Measurements from ENCODE around the gene GARNL3.

- TF ChIP-seq MAFK (conservative IDR thresholded peaks at IDR 0.05 in 1 of 2, IDR thresholded peaks at IDR 0.05 in 1 of 2; ENCODE audit: low read length in 2 of 2) (no peak), HHEX (CRISPR knock-in tag; IDR thresholded peaks at IDR 0.05) (no peak), ZNF709 (CRISPR knock-in tag; IDR thresholded peaks at IDR 0.05) (no peak), ZNF225 (CRISPR knock-in tag; IDR thresholded peaks at IDR 0.05) (no peak), ETV6 (CRISPR knock-in tag; conservative IDR thresholded peaks at IDR 0.05) (no peak), EED (CRISPR knock-in tag; IDR thresholded peaks at IDR 0.05) (no peak), USF2 (IDR thresholded peaks at IDR 0.05; ENCODE audit: low read depth, low read length) (no peak), USF2 (CRISPR knock-in tag; IDR thresholded peaks at IDR 0.05; ENCODE audit: borderline replicate concordance) (no peak), ELK4 (CRISPR knock-in tag; IDR thresholded peaks at IDR 0.05; ENCODE audit: borderline replicate concordance) (no peak), CTCF (CRISPR knock-in tag; IDR thresholded peaks at IDR 0.05) (no peak)
- TF ChIP-seq, protein P1, sequence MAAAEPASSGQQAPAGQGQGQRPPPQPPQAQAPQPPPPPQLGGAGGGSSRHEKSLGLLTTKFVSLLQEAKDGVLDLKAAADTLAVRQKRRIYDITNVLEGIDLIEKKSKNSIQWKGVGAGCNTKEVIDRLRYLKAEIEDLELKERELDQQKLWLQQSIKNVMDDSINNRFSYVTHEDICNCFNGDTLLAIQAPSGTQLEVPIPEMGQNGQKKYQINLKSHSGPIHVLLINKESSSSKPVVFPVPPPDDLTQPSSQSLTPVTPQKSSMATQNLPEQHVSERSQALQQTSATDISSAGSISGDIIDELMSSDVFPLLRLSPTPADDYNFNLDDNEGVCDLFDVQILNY (CRISPR knock-in tag; conservative IDR thresholded peaks at IDR 0.05), result no peak
- TF ChIP-seq, protein P2, sequence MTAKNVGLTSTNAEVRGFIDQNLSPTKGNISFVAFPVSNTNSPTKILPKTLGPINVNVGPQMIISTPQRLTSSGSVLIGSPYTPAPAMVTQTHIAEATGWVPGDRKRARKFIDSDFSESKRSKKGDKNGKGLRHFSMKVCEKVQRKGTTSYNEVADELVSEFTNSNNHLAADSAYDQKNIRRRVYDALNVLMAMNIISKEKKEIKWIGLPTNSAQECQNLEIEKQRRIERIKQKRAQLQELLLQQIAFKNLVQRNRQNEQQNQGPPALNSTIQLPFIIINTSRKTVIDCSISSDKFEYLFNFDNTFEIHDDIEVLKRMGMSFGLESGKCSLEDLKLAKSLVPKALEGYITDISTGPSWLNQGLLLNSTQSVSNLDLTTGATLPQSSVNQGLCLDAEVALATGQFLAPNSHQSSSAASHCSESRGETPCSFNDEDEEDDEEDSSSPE (CRISPR knock-in tag; IDR thresholded peaks at IDR 0.05), result no peak
Measured at GRCh38 chr9:127380479-127380878, 115.9 kb downstream of the GARNL3 start.
